DMS 273 (cell line): Measurements from ENCODE around the gene PTRH2.
"Not testable (repeated sequence)": the region's sequence is repeated elsewhere in the genome, so short reads cannot be mapped to it uniquely, and the experiment has no call there.

ENCODE experiments used
- DNase-seq: peaks from one replicate; lab custom pipeline; 2025; ENCODE audit not compliant: unreplicated experiment; lab: John Stamatoyannopoulos, UW

PTRH2 gene

GRCh38 chr17:59707149-59707970, at the start of gene PTRH2, which contains the start of gene VMP1:
PTRH2 (minus strand) TSS chr17:59707430; CDS start chr17:59697978, 9,452 bp downstream.
VMP1 (plus strand) TSS chr17:59707654; CDS start chr17:59731447, 23,793 bp downstream.
- DNase-seq = peak; percentile 100

GRCh38 chr17:59756236-59756818, 49.1 kb upstream of the PTRH2 start:
- DNase-seq = no peak

GRCh38 chr17:59755069-59755468, 47.8 kb upstream of the PTRH2 start:
- not testable (repeated sequence) for DNase-seq

- DNase-seq = peak; percentile 55
Measured at GRCh38 chr17:59754552-59754951, 47.3 kb upstream of the PTRH2 start.

- peak; percentile 92 for DNase-seq
Measured at GRCh38 chr17:59753522-59754467, 46.6 kb upstream of the PTRH2 start.

- no peak for DNase-seq
Measured at GRCh38 chr17:59752922-59753321, 45.7 kb upstream of the PTRH2 start.

- no peak for DNase-seq
Measured at GRCh38 chr17:59752446-59752845, 45.2 kb upstream of the PTRH2 start.

GRCh38 chr17:59751955-59752413, 44.8 kb upstream of the PTRH2 start:
- no peak for DNase-seq

- no peak for DNase-seq
Measured at GRCh38 chr17:59748591-59748990, 41.4 kb upstream of the PTRH2 start.

GRCh38 chr17:59746849-59747445, 39.7 kb upstream of the PTRH2 start:
- peak; percentile 61 for DNase-seq

- no peak for DNase-seq
Measured at GRCh38 chr17:59745040-59745439, 37.8 kb upstream of the PTRH2 start.

- DNase-seq = no peak
Measured at GRCh38 chr17:59743842-59744241, 36.6 kb upstream of the PTRH2 start.

- no peak for DNase-seq
Measured at GRCh38 chr17:59737324-59737723, 30.1 kb upstream of the PTRH2 start.

GRCh38 chr17:59734226-59734625, 27.0 kb upstream of the PTRH2 start:
- DNase-seq = no peak

- DNase-seq = no peak
Measured at GRCh38 chr17:59733697-59734096, 26.5 kb upstream of the PTRH2 start.

GRCh38 chr17:59730268-59730834, 23.1 kb upstream of the PTRH2 start:
- no peak for DNase-seq

- no peak for DNase-seq
Measured at GRCh38 chr17:59727817-59728533, 20.7 kb upstream of the PTRH2 start.

GRCh38 chr17:59725691-59726090, 18.5 kb upstream of the PTRH2 start:
- no peak for DNase-seq

- DNase-seq = no peak
Measured at GRCh38 chr17:59723607-59724006, 16.4 kb upstream of the PTRH2 start.

- no peak for DNase-seq
Measured at GRCh38 chr17:59723041-59723440, 15.8 kb upstream of the PTRH2 start.
